ENCODE measurements around the gene ALG12.

The ALG12 gene

GRCh38 chr22:49963647-49964026, 45.4 kb upstream of the ALG12 start:
- H3F3A ChIP-seq (ENCODE audit: insufficient read depth, low read length), result no peaks in the 10 kb centered on the region
- H4K20me1 ChIP-seq (ENCODE audit: insufficient read depth, low read length), result no peaks in the 10 kb centered on the region
- no peak overlapping the region for H3K9ac ChIP-seq (ENCODE audit: low read length)
- H3K27me3 ChIP-seq (replicated peaks; ENCODE audit: insufficient read depth, low read length), result no peaks in the 10 kb centered on the region
- H3K4me1 ChIP-seq (ENCODE audit: low read length), result 0 out of 2 replicates have a peak, but pooled peaks cover 9% of the 10 kb centered on the region
- H3K4me3 ChIP-seq (ENCODE audit: low read length), result no peak overlapping the region
- DNase-seq, result peak; percentile 4
- H3K4me2 ChIP-seq (ENCODE audit: low read depth, low read length), result no peak overlapping the region
- no peak overlapping the region for H2AFZ ChIP-seq (ENCODE audit: low read length)
- H3K9me2 ChIP-seq (replicated peaks; ENCODE audit: insufficient read depth, low read length), result no peaks in the 10 kb centered on the region
- H3K9me3 ChIP-seq (replicated peaks; ENCODE audit: insufficient read depth, low read length), result no peaks in the 10 kb centered on the region
- TF ChIP-seq EZH2phosphoT487 (IDR thresholded peaks at IDR 0.05; ENCODE audit: low read length) (no peak), EZH2 (optimal IDR thresholded peaks at IDR 0.05; ENCODE audit: low read depth, low read length) (no peak), CTCF (IDR thresholded peaks at IDR 0.05; ENCODE audit: low read length) (no peak)
- no peak overlapping the region for H3K27ac ChIP-seq (ENCODE audit: low read length)
- 0 out of 2 replicates have a peak, but pooled peaks cover 6% of the 10 kb centered on the region for H3K36me3 ChIP-seq (replicated peaks; ENCODE audit: insufficient read depth, low read length)
- H3K79me2 ChIP-seq (ENCODE audit: low read length), result peaks cover 32% of the 10 kb centered on the region

GRCh38 chr22:49962751-49963646, 44.8 kb upstream of the ALG12 start:
- Histone ChIP-seq H3K36me3 (replicated peaks; ENCODE audit: insufficient read depth, low read length) (0 out of 2 replicates have a peak, but pooled peaks cover 6% of the 10 kb centered on the region), H3K4me1 (ENCODE audit: low read length) (0 out of 2 replicates have a peak, but pooled peaks cover 9% of the 10 kb centered on the region), H3F3A (ENCODE audit: insufficient read depth, low read length) (no peaks in the 10 kb centered on the region), H3K79me2 (ENCODE audit: low read length) (peaks cover 32% of the 10 kb centered on the region), H3K9me3 (replicated peaks; ENCODE audit: insufficient read depth, low read length) (no peaks in the 10 kb centered on the region), H2AFZ (ENCODE audit: low read length) (no peak overlapping the region), H3K27me3 (replicated peaks; ENCODE audit: insufficient read depth, low read length) (no peaks in the 10 kb centered on the region), H3K4me3 (ENCODE audit: low read length) (no peak overlapping the region), H3K4me2 (ENCODE audit: low read depth, low read length) (no peak overlapping the region), H3K9me2 (replicated peaks; ENCODE audit: insufficient read depth, low read length) (no peaks in the 10 kb centered on the region), H3K27ac (ENCODE audit: low read length) (no peak overlapping the region), H4K20me1 (ENCODE audit: insufficient read depth, low read length) (no peaks in the 10 kb centered on the region), H3K9ac (ENCODE audit: low read length) (no peak overlapping the region)
- TF ChIP-seq EZH2phosphoT487 (IDR thresholded peaks at IDR 0.05; ENCODE audit: low read length) (no peak), CTCF (IDR thresholded peaks at IDR 0.05; ENCODE audit: low read length) (no peak), EZH2 (optimal IDR thresholded peaks at IDR 0.05; ENCODE audit: low read depth, low read length) (no peak)
- peak; percentile 4 for DNase-seq

- H3K9ac ChIP-seq (ENCODE audit: low read length), result peak overlapping the region; percentile 56; the same call in 1 of the 2 replicates
- H3K36me3 ChIP-seq (replicated peaks; ENCODE audit: insufficient read depth, low read length), result 0 out of 2 replicates have a peak, but pooled peaks cover 6% of the 10 kb centered on the region
- DNase-seq, result peak; percentile 5
- H3K27me3 ChIP-seq (replicated peaks; ENCODE audit: insufficient read depth, low read length), result no peaks in the 10 kb centered on the region
- H3F3A ChIP-seq (ENCODE audit: insufficient read depth, low read length), result no peaks in the 10 kb centered on the region
- no peaks in the 10 kb centered on the region for H3K9me2 ChIP-seq (replicated peaks; ENCODE audit: insufficient read depth, low read length)
- H3K79me2 ChIP-seq (ENCODE audit: low read length), result peaks cover 32% of the 10 kb centered on the region
- H3K27ac ChIP-seq (ENCODE audit: low read length), result no peak overlapping the region
- no peak for TF ChIP-seq EZH2 (optimal IDR thresholded peaks at IDR 0.05; ENCODE audit: low read depth, low read length)
- no peak for TF ChIP-seq CTCF (IDR thresholded peaks at IDR 0.05; ENCODE audit: low read length)
- H2AFZ ChIP-seq (ENCODE audit: low read length), result no peak overlapping the region
- H3K4me1 ChIP-seq (ENCODE audit: low read length), result 0 out of 2 replicates have a peak, but pooled peaks cover 9% of the 10 kb centered on the region
- peak overlapping the region; percentile 96 for H3K4me2 ChIP-seq (ENCODE audit: low read depth, low read length)
- H3K4me3 ChIP-seq (ENCODE audit: low read length), result peak overlapping the region; percentile 94
- no peaks in the 10 kb centered on the region for H3K9me3 ChIP-seq (replicated peaks; ENCODE audit: insufficient read depth, low read length)
- no peaks in the 10 kb centered on the region for H4K20me1 ChIP-seq (ENCODE audit: insufficient read depth, low read length)
Observed at GRCh38 chr22:49962012-49962750, 43.9 kb upstream of the ALG12 start.
